ENCODE data around the gene LOXL1. TPM values are rescaled to one million over a fixed set of nuclear protein-coding genes. Genes with fewer than 3 reads are reported as not detected.
A peak's percentile ranks its signal among the peaks of the same experiment; 100 is the strongest.

Gene LOXL1
- total RNA-seq, 1 donor from 2014 or later = 5.8 TPM

- no peak for ATAC-seq
These were observed 26.1 kb upstream of the LOXL1 start for GRCh38 chr15:73900095-73900712.

GRCh38 chr15:73901126-73901810 is 25.0 kb upstream of the LOXL1 start:
- no peak for ATAC-seq

- no peak for ATAC-seq
These were observed 23.9 kb upstream of the LOXL1 start for GRCh38 chr15:73902121-73903020.

- no peak for ATAC-seq
These were observed 22.0 kb upstream of the LOXL1 start for GRCh38 chr15:73904026-73904815.

GRCh38 chr15:73905225-73905827 is 20.9 kb upstream of the LOXL1 start:
- no peak for ATAC-seq

- ATAC-seq = no peak
These were observed 19.8 kb upstream of the LOXL1 start for GRCh38 chr15:73906346-73907034.

- ATAC-seq = no peak
These were observed 19.2 kb upstream of the LOXL1 start for GRCh38 chr15:73907035-73907408.

- ATAC-seq = peak; percentile 90
These were observed 18.0 kb upstream of the LOXL1 start for GRCh38 chr15:73908030-73908821.

- ATAC-seq = no peak
These were observed 17.5 kb upstream of the LOXL1 start for GRCh38 chr15:73908822-73909122.

GRCh38 chr15:73909651-73910050 is 16.6 kb upstream of the LOXL1 start:
- ATAC-seq = no peak

GRCh38 chr15:73910522-73911303 is 15.5 kb upstream of the LOXL1 start:
- ATAC-seq = no peak

- no peak for ATAC-seq
These were observed 14.1 kb upstream of the LOXL1 start for GRCh38 chr15:73912030-73912596.

- no peak for ATAC-seq
These were observed 12.1 kb upstream of the LOXL1 start for GRCh38 chr15:73914145-73914544.

- no peak for ATAC-seq
These were observed 11.2 kb upstream of the LOXL1 start for GRCh38 chr15:73915082-73915481.

- peak; percentile 16 for ATAC-seq
These were observed 7.5 kb upstream of the LOXL1 start for GRCh38 chr15:73918784-73919183.

- no peak for ATAC-seq
These were observed 6.6 kb upstream of the LOXL1 start for GRCh38 chr15:73919706-73920105.

- ATAC-seq = no peak
These were observed 4.9 kb upstream of the LOXL1 start for GRCh38 chr15:73921254-73921925.

- ATAC-seq = no peak
These were observed 3.8 kb upstream of the LOXL1 start for GRCh38 chr15:73922186-73923151.
